Panc1 (cell line): ENCODE results near the gene GMPPA.

Experiments
- POLR2AphosphoS5 ChIP-seq: IDR thresholded peaks from 2 replicates; pipeline ENCODE4 v1.6.1; 2012; ENCODE audit warnings: mild to moderate bottlenecking, low read depth, low read length, moderate library complexity
- TF ChIP-seq, protein P1 (sequence below): fragments of 450-650 bp; IDR thresholded peaks from 2 replicates; pipeline ENCODE4 v1.5.1; 2017; ENCODE audit warnings: mild to moderate bottlenecking
- TF ChIP-seq, protein P2 (sequence below), 2 experiments: IDR thresholded peaks; 2 replicates each; pipeline ENCODE4 v1.6.1; 2011 to 2012; ENCODE audit warnings: low read depth in 2 of 2, control low read depth in 1 of 2, low read length in 1 of 2, mild to moderate bottlenecking in 1 of 2, moderate library complexity in 1 of 2; ENCODE audit not compliant: insufficient read depth in 1 of 2

DNA sequence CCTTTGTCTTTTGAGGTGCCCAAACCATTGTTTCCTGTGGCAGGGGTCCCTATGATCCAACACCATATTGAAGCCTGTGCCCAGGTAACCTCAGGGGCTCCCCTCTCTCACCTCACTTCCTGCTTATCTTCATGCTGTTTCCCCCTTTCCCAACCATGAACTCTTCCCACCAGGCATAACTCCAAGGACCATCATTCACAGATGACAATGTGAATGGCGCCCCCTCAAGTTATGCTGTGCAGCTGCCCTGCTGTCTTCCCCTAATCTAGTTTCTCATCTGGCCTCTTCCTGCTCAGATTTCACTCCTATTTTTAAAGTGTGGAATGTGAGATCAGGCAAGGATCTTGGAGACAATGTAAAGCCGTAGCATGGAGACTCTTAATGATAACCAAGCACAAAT, 1.4 kb downstream of the GMPPA start:
- TF ChIP-seq, protein P1, sequence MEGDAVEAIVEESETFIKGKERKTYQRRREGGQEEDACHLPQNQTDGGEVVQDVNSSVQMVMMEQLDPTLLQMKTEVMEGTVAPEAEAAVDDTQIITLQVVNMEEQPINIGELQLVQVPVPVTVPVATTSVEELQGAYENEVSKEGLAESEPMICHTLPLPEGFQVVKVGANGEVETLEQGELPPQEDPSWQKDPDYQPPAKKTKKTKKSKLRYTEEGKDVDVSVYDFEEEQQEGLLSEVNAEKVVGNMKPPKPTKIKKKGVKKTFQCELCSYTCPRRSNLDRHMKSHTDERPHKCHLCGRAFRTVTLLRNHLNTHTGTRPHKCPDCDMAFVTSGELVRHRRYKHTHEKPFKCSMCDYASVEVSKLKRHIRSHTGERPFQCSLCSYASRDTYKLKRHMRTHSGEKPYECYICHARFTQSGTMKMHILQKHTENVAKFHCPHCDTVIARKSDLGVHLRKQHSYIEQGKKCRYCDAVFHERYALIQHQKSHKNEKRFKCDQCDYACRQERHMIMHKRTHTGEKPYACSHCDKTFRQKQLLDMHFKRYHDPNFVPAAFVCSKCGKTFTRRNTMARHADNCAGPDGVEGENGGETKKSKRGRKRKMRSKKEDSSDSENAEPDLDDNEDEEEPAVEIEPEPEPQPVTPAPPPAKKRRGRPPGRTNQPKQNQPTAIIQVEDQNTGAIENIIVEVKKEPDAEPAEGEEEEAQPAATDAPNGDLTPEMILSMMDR: no peak
- TF ChIP-seq, protein P2, sequence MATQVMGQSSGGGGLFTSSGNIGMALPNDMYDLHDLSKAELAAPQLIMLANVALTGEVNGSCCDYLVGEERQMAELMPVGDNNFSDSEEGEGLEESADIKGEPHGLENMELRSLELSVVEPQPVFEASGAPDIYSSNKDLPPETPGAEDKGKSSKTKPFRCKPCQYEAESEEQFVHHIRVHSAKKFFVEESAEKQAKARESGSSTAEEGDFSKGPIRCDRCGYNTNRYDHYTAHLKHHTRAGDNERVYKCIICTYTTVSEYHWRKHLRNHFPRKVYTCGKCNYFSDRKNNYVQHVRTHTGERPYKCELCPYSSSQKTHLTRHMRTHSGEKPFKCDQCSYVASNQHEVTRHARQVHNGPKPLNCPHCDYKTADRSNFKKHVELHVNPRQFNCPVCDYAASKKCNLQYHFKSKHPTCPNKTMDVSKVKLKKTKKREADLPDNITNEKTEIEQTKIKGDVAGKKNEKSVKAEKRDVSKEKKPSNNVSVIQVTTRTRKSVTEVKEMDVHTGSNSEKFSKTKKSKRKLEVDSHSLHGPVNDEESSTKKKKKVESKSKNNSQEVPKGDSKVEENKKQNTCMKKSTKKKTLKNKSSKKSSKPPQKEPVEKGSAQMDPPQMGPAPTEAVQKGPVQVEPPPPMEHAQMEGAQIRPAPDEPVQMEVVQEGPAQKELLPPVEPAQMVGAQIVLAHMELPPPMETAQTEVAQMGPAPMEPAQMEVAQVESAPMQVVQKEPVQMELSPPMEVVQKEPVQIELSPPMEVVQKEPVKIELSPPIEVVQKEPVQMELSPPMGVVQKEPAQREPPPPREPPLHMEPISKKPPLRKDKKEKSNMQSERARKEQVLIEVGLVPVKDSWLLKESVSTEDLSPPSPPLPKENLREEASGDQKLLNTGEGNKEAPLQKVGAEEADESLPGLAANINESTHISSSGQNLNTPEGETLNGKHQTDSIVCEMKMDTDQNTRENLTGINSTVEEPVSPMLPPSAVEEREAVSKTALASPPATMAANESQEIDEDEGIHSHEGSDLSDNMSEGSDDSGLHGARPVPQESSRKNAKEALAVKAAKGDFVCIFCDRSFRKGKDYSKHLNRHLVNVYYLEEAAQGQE (IDR thresholded peaks at IDR 0.05; ENCODE audit: insufficient read depth in 1 of 2, low read depth in 2 of 2, low read length in 1 of 2): no peak
- no peak for TF ChIP-seq POLR2AphosphoS5
